ENCODE results near the gene TNNI3. TPM values are rescaled to one million over a fixed set of nuclear protein-coding genes. Genes with fewer than 3 reads are reported as not detected.
"Not testable (repeated sequence)": the region's sequence is repeated elsewhere in the genome, so short reads cannot be mapped to it uniquely, and the experiment has no call there.

Gene TNNI3
- total RNA-seq, 1 experiment from 2014 or later = 1.2 TPM

DNA sequence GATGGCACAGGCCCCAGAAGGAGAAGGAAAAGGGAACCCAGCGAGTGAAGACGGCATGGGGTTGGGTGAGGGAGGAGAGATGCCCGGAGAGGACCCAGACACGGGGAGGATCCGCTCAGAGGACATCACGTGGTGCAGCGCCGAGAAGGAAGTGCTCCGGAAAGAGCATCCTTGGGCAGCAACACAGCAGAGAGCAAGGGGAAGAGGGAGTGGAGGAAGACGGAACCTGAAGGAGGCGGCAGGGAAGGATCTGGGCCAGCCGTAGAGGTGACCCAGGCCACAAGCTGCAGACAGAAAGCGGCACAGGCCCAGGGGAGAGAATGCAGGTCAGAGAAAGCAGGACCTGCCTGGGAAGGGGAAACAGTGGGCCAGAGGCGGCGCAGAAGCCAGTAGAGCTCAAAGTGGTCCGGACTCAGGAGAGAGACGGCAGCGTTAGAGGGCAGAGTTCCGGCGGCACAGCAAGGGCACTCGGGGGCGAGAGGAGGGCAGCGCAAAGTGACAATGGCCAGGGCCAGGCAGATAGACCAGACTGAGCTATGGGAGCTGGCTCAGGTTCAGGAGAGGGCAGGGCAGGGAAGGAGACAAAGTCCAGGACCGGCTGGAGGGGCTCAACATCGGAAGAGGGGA lies 41.2 kb downstream of the TNNI3 start:
- DNase-seq (ENCODE audit: extremely low read depth, low read depth) = no peak

DNA sequence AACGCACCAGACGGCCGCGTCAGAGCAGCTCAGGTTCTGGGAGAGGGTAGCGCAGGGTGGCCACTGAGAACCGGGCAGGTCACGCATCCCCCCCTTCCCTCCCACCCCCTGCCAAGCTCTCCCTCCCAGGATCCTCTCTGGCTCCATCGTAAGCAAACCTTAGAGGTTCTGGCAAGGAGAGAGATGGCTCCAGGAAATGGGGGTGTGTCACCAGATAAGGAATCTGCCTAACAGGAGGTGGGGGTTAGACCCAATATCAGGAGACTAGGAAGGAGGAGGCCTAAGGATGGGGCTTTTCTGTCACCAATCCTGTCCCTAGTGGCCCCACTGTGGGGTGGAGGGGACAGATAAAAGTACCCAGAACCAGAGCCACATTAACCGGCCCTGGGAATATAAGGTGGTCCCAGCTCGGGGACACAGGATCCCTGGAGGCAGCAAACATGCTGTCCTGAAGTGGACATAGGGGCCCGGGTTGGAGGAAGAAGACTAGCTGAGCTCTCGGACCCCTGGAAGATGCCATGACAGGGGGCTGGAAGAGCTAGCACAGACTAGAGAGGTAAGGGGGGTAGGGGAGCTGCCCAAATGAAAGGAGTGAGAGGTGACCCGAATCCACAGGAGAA lies 42.0 kb downstream of the TNNI3 start:
- DNase-seq (ENCODE audit: extremely low read depth, low read depth) = no peak

DNA sequence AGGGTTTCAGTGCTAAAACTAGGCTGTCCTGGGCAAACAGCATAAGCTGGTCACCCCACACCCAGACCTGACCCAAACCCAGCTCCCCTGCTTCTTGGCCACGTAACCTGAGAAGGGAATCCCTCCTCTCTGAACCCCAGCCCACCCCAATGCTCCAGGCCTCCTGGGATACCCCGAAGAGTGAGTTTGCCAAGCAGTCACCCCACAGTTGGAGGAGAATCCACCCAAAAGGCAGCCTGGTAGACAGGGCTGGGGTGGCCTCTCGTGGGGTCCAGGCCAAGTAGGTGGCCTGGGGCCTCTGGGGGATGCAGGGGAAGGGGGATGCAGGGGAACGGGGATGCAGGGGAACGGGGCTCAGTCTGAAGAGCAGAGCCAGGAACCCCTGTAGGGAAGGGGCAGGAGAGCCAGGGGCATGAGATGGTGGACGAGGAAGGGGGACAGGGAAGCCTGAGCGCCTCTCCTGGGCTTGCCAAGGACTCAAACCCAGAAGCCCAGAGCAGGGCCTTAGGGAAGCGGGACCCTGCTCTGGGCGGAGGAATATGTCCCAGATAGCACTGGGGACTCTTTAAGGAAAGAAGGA lies 42.9 kb downstream of the TNNI3 start:
- DNase-seq (ENCODE audit: extremely low read depth, low read depth) = no peak

DNA sequence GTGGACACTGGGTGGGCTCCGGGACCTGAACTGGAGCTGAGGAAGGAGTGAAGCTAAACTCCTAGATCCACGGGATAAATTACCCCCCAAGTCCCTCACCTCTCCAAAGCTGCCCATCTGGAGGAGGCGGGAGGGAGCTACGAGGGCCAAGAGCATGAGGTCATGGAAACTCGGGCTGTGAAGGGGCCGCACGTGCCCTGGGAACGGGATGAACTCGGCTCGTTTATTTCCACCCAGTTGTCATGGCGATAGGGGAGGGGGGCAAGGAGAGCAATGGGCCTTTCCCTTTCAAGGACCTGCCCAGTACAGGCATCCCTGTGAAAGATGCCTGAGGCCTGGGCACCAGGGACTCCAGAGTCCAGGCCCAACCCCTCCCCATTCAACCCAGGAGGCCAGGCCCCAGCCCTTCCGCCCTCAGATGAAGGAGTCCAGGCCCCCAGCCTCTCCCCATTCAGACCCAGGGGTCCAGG lies 43.9 kb downstream of the TNNI3 start:
- DNase-seq (ENCODE audit: extremely low read depth, low read depth) = no peak

DNA sequence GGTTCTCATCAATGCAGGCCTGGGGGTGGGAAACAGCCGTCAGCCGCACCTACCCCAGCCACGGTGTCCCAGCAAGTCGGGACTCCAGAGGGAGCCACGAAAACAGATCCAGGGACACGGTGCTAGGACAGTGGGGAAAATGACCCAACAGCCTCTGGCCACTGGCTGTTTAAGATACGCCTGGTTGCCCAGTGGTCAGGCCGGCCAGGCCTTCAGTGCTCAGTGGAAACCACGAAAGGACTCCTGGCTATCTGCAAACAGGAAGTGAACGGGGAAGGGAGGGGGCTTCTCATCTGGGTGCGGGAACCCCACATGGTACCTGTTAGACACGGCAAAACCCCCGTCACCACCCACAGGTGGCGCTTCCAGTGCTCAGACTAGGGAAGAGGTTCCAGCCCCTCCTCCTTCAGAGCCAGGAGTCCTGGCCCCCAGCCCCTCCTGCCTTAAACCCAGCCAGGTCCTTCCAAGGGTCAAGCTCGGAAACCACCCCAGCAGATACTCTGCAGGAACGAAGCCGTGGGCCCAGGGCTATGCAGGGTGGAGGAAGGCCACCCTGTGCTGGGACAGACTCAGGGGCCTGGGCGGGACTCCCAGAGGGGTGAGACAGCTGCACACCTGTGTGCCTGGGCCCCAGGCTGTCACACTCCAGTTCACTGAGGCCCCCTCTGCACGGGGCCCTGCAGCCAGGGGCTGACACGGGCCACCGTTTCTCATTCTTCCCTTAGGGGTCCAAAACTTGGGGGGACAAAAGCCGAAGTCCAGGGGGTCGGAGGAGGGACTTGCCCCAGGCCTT lies 44.6 kb downstream of the TNNI3 start:
- DNase-seq (ENCODE audit: extremely low read depth, low read depth) = no peak

DNA sequence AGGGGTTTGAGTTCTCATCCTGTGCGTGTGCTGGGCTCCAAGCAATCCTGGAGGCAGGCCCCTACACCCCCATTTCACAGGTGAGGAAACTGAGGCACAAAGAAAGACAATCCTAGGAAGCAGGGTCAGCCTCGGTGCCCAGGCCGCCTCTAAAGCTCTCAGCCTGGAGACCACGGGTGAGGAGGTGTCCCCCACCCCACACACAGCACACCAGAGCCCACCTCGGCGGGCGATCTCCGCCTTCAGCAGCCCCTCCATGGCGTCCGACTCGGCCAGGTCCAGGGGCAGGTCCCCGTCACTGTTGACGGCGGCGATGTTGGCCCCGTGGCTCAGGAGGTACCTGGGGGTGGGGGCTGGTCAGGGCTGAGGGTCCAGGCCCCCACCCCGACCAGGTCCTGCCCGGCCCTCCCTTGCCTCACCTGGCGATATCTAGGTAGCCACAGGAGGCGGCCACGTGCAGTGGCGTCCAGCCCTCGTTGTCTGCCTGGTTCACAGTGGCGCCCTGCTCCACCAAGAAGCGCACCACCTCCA lies 45.2 kb downstream of the TNNI3 start:
- no peak for DNase-seq (ENCODE audit: extremely low read depth, low read depth)

DNA sequence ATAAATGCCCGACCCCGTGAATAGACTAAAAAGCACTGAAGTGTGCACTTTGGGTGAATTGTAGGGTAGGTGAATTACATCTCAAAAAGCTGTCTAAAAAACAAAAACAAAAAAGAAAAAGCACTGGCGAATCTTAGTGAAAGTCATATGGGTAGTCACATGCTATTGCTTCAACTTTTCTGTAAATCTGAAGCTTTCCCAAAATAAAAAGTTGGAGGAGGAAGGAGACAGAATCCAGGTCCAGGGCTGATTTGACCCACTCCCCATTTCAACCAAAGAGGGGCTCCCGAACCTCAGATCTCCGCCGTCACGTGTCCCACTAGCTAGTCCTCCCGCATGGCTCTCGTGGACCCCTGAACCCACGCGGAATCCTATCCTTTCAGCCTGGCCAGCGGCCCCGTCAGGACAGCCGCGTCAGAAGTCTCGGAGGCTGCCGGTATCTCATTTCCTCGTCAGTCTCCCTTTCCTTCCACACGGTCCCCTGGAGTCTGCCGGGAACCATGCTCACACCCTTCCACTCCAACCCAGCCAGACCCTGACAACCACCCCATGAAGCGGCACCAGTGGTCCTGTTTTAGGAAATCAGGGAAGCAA lies 46.2 kb downstream of the TNNI3 start:
- no peak for DNase-seq (ENCODE audit: extremely low read depth, low read depth)

DNA sequence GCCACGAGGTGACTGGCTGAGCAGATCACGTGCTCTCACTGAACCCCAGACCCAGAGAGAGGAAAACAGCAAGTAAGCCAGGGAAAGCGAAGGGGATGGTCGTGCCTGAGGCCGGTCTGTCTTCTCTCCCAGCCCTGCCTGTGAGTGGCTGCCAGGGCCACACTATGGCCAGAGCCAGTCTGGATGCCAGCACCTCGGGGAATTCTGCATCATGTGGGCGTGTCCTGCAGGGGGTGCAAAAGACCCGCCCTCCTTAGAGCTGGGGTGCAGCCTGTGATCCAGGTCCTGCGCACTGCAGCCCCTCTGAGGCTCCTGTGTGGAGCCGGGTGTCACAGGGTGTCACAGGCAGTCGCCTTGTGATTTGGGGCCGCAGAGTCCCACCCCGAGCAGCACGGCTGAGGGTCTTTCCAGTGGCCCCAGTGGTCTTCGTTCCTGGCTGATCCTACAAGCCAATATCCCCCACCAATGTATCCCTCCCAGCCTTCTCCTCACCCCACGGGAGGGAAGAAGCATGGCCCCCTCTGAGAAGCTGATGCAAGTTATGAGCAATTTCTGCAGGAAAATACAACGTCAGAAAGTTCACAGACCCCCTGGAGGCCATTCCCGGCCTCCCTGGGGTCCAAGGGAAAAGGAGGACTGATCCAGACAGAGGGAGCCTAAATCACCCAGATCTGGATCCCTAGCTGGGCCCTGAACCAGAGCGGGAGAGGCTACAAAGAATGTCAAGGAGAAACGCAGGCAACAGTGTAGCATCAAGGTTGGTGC lies 47.8 kb downstream of the TNNI3 start:
- DNase-seq (ENCODE audit: extremely low read depth, low read depth) = no peak

DNA sequence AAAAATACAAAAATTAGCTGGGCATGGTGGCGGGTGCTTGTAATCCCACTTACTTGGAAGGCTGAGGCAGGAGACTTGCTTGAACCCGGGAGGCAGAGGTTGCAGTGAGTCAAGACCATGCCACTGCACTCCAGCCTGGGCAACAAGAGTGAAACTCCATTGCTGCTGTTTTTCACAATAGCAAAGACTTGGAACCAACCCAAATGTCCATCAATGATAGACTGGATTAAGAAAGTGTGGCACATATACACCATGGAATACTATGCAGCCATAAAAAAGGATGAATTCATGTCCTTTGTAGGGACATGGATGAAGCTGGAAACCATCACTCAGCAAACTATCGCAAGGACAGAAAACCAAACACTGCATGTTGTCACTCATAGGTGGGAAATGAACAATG lies 50.3 kb downstream of the TNNI3 start:
- DNase-seq (ENCODE audit: extremely low read depth, low read depth) = not testable (repeated sequence)

DNA sequence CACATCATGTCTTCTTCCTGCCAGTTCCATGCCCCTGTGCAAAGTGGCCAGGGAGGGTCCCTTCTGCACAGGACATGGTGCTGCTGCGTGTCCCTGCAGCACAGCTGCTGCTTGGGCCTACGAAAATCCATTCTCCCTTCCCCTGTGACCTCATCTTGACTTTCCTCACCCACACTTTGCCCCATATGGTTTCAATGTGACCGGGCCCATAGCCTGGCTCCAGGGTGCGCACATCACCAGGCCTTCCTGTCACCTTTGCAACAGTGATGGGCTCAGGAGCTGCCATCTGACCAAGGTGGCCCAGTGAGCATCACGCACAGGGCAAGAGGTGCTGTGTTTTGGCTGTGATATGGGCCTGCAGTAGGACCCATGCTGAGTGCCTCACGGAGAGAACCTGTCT lies 50.9 kb downstream of the TNNI3 start:
- no peak for DNase-seq (ENCODE audit: extremely low read depth, low read depth)

DNA sequence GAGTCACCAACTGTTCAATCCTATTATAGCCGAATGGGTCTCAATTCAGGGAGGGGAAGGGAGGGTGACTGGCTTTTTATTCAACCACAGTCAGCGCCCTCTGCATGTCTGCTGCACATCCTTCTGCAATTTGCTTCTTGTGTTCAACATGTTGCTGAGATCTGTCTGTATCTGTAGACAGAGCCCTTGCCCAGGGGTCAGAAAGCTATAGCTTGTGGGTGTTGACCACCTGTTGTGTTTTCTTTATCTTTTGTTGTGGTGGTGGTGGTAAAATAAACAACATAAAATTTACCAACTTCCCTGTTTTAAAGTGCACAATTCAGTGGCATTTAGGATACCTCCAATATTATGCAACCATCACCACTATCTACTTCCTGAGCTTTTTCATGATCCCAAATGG lies 52.3 kb downstream of the TNNI3 start:
- no peak for DNase-seq (ENCODE audit: extremely low read depth, low read depth)

DNA sequence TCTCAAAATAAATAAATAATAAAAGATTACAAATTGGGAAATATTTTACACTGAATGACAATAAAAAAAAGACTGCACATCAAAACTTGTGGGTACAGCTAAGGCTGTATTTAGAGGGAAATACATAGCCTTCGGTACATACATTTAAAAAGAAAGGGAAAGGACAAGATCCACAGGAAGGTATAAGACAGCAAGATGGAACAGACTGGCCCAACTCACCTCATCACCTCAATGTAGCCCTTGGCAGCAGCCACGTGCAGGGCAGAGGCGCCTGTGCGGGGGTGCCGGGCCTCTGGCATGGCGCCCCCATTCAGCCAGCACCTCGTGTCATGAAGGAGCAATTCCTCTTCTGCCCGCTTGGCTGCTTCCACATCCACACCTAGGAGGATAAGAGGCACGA lies 54.3 kb downstream of the TNNI3 start:
- no peak for DNase-seq (ENCODE audit: extremely low read depth, low read depth)

Small RNA genes within 50 kb of the gene (small RNA-seq; reads per million reads assigned to genes)
- gene MIR7975 = 0 to 16.3 reads per million in 2 experiments
- gene RF01210 = 0.02 to 0.06 reads per million in 2 experiments

Other genes with a start within 250 kb of the TNNI3 start
- gene NLRP7, start 210.2 kb downstream of the TNNI3 start, total RNA-seq (2014; rRNA removed; shearing (Covaris generic)) = not detected in 2 replicates
- not detected in 2 replicates for gene NLRP2, start 191.4 kb downstream of the TNNI3 start, total RNA-seq (2014; rRNA removed; shearing (Covaris generic))
- gene GP6, start 119.5 kb downstream of the TNNI3 start, total RNA-seq (2014; rRNA removed; shearing (Covaris generic)) = 0.17 TPM in 1 of 2 replicates, not detected in the other
- gene RDH13, start 94.6 kb downstream of the TNNI3 start, total RNA-seq (2014; rRNA removed; shearing (Covaris generic)) = 12.2 and 14.1 TPM in 2 replicates
- gene EPS8L1, start 81.9 kb downstream of the TNNI3 start, total RNA-seq (2014; rRNA removed; shearing (Covaris generic)) = 3.9 and 5.4 TPM in 2 replicates
- gene PPP1R12C, start 40.1 kb downstream of the TNNI3 start, total RNA-seq (2014; rRNA removed; shearing (Covaris generic)) = 22.2 and 25.0 TPM in 2 replicates
- gene TNNT1, start 8.5 kb downstream of the TNNI3 start, total RNA-seq (2014; rRNA removed; shearing (Covaris generic)) = 18.6 and 25.1 TPM in 2 replicates
- gene DNAAF3, start 8.9 kb upstream of the TNNI3 start, total RNA-seq (2014; rRNA removed; shearing (Covaris generic)) = 7.8 and 8.9 TPM in 2 replicates
- 0.20 and 0.30 TPM in 2 replicates for gene SYT5, start 22.6 kb upstream of the TNNI3 start, total RNA-seq (2014; rRNA removed; shearing (Covaris generic))
- 31.9 and 34.0 TPM in 2 replicates for gene PTPRH, start 51.8 kb upstream of the TNNI3 start, total RNA-seq (2014; rRNA removed; shearing (Covaris generic))
- gene TMEM86B, start 71.0 kb upstream of the TNNI3 start, total RNA-seq (2014; rRNA removed; shearing (Covaris generic)) = 1.8 and 2.3 TPM in 2 replicates
- gene PPP6R1, start 101.3 kb upstream of the TNNI3 start, total RNA-seq (2014; rRNA removed; shearing (Covaris generic)) = 32.6 and 33.6 TPM in 2 replicates
- 33.4 and 37.1 TPM in 2 replicates for gene HSPBP1, start 122.4 kb upstream of the TNNI3 start, total RNA-seq (2014; rRNA removed; shearing (Covaris generic))
- 3.8 and 5.7 TPM in 2 replicates for gene BRSK1, start 126.3 kb upstream of the TNNI3 start, total RNA-seq (2014; rRNA removed; shearing (Covaris generic))
- gene TMEM150B, start 167.6 kb upstream of the TNNI3 start, total RNA-seq (2014; rRNA removed; shearing (Covaris generic)) = not detected in 2 replicates
- gene KMT5C, start 182.1 kb upstream of the TNNI3 start, total RNA-seq (2014; rRNA removed; shearing (Covaris generic)) = 5.1 and 7.9 TPM in 2 replicates
- gene COX6B2, start 197.0 kb upstream of the TNNI3 start, total RNA-seq (2014; rRNA removed; shearing (Covaris generic)) = not detected in 2 replicates
- gene GARIN5B, start 205.5 kb upstream of the TNNI3 start, total RNA-seq (2014; rRNA removed; shearing (Covaris generic)) = not detected in 2 replicates
- gene IL11, start 212.7 kb upstream of the TNNI3 start, total RNA-seq (2014; rRNA removed; shearing (Covaris generic)) = 0.32 and 0.84 TPM in 2 replicates
- gene TMEM190, start 219.1 kb upstream of the TNNI3 start, total RNA-seq (2014; rRNA removed; shearing (Covaris generic)) = not detected in 2 replicates
- 0.97 and 2.0 TPM in 2 replicates for gene TMEM238, start 226.6 kb upstream of the TNNI3 start, total RNA-seq (2014; rRNA removed; shearing (Covaris generic))
- 426 and 465 TPM in 2 replicates for gene RPL28, start 228.2 kb upstream of the TNNI3 start, total RNA-seq (2014; rRNA removed; shearing (Covaris generic))

All from NCI-H460 (cell line).